Activated T-cell treated with anti-CD3 and anti-CD28 coated beads for 4 hours (primary cell): ENCODE results near the gene ZBED4.
"Not testable (repeated sequence)": the region's sequence is repeated elsewhere in the genome, so short reads cannot be mapped to it uniquely, and the experiment has no call there.

Source experiments
- DNase-seq: peaks from one replicate; pipeline ENCODE4 v3.0.0-alpha.2; 2020

The ZBED4 gene

DNA sequence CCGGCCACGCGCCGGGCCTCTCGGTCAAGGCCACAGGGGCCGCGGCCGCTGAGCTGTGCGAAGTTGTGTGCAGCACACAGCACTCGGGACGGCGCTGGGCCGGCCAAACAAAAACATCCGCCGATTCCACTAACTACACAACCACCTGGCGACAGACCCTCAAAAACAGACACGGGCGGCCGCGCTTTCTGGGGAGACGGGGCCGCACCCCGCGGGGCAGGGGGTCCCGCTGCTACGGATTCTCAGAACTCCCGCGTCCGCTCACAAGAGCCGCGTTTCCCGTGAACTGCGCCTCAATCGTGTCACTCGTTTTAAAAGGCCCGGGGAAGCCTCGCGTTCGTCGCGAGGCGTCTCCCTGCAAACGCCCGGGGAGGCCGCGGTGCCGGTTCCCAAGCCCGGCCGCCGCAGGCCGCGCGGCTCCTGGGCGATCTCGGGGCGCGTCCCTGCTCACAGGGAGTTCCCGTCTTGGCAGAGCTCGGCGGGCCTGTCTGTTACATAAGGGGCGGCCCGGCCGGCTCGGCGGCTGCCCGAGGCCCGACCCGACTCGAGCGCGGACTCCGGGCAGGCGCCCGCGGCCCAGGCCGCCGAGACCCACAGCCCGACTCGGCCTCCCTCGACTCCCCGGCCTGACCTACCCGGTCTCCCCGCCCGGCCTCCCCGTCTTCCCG is 26.9 kb upstream of the ZBED4 start:
- no peak for DNase-seq

DNA sequence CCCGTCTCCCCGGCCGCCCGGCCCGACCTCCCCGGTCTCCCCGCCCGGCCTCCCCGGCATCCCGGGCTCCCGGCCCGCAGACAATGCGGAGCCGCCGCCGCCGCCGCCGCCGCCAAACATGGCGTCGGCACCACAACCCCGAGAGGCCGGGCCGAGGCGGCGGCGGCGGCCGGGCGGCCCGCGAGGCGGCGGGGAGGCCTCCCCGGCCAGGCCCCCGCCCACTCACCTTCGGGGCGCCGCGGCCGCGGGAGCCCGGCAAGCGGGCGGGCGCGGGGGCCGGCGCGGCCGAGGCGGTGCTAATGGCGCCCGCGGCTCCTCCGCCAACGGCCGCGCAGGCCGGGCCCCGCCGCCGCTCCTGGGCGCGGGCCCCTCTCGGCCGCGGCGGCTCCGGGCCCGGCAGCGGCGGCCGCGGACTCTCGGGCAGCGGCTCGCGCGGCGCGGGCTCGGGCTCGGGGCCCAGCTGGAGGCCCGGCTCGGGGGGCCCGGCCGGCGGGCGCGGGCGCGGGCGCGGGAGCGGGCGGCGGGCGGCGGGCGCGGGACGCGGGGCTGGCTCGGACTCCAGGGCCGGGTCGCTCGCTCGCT is 26.3 kb upstream of the ZBED4 start:
- DNase-seq, result no peak

DNA sequence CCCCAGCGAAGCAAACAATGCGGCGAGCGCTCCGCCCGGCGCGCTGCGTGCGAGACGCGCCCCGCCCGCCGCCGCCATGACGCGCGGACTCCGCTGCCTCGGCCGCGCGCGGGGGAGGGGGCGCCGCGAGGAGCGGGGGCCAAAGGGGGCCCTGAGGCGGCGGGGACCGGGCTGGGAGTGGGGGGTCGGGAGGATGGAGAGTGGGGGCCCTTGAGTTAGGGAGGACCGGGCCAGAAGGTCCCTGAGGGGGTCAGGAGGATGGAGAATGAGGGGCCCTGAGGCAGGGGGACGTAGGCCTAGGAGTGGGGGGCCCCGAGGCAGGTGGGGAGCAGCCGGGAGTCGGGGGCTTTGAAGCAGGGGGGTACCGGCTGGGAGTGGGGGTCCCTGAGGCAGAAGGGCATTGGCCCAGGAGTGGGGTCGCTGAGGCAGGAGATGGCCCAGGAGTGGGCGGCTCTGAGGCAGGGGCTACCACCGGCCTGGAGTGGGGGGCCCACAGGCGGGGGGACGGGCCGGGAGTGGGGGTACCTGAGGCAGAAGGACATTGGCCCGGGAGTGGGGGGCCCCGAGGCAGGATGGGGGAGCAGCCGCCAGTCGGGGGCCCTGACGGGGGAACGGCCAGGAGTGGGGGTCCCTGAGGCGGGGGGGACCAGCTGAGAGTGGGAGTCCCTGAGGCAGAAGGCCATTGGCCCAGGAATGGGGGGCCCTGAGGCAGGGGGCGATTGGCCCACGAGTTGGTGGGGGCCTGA is 25.6 kb upstream of the ZBED4 start, which contains the start of gene BRD1:
TSS of gene BRD1 (minus strand) at position 21 of the 746 bp plus-strand sequence. CDS start 3,556 bp downstream, outside the sequence.
- DNase-seq, result peak; percentile 36

DNA sequence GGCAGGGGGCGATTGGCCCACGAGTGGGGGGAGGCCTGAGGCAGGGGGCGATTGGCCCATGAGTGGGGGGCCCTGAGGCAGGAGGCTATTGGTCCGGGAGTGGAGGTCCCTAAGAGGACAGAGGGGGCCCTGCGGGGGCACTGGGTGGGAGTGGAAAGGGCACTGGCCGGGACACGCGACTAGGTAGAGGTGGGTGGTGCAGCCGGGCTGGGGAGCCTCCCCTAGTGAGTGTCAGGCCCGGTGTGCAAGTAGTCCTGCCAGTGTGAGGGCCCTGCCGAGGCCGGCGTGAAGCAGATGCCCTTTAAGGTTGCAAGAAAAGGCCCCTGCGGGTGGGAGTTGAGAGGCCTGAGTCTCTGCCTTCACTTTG is 25.1 kb upstream of the ZBED4 start:
- DNase-seq, result no peak

DNA sequence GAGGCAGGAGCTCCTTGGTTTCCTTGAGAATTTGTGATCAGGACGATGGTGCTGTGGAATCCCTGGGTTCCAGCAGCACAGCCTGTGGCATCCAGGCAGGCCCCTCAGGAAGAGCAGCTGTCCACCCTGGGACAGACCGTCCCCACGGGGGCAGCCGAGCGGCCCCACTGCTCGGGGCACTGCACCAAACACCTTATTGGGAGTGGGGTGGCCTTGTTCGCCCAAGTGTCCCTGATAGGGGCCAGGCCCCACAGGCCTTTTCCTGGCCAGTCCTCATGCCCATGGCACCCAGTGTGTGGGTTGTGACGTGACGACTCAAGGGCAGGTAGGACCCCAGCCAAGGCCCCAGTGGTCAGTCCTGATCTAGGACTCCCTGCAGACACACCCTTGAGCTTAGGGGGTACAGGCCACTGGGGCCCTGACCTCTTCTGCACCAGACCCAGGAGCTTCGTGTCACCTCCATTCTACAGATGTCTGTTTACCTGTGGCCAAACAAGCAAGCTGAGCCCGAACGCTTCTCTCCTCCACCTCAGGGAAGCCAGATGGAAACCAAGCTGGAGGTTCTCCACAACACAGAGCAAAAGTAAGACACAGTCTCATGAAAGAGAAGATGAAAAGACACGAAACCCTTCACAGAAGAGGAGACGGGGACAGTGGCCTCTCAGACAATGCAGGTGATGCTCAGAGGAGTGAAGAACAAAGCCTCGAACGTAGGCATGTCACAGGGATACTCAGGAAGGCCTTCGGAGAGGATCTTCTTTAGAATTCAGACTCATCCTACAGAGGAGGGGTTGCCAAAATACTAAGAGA is 24.4 kb upstream of the ZBED4 start:
- no peak for DNase-seq

DNA sequence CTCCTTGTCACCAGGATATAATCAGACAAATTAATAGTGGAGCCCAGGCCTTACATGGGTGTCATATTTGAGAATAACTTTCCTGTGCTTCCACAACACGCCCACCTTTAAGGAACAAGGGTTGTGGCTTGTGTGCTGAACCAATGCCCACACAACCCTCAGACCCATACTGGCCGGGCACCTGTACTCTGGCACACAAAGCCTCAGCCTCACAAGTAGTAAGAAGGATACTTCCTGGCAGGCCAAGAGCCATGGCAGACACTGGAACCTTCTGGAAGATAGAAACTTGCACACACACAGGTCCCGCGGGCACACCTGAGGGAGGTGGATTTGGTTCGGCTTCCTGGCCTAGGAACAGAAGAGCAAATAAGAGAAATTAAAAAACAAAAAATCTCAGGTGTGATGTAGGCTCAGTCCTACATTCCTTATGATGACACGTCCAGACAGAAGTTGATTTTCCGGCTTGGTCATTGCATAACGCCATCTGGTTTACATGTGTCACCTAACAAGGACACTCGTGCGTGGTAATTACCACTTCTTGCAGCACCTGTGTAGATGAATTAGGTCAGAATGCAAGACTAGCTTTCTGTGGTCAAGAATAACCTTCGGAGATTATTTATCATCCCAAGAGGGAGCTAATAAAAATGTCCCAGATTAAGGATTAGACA is 20.2 kb upstream of the ZBED4 start:
- DNase-seq, result no peak

DNA sequence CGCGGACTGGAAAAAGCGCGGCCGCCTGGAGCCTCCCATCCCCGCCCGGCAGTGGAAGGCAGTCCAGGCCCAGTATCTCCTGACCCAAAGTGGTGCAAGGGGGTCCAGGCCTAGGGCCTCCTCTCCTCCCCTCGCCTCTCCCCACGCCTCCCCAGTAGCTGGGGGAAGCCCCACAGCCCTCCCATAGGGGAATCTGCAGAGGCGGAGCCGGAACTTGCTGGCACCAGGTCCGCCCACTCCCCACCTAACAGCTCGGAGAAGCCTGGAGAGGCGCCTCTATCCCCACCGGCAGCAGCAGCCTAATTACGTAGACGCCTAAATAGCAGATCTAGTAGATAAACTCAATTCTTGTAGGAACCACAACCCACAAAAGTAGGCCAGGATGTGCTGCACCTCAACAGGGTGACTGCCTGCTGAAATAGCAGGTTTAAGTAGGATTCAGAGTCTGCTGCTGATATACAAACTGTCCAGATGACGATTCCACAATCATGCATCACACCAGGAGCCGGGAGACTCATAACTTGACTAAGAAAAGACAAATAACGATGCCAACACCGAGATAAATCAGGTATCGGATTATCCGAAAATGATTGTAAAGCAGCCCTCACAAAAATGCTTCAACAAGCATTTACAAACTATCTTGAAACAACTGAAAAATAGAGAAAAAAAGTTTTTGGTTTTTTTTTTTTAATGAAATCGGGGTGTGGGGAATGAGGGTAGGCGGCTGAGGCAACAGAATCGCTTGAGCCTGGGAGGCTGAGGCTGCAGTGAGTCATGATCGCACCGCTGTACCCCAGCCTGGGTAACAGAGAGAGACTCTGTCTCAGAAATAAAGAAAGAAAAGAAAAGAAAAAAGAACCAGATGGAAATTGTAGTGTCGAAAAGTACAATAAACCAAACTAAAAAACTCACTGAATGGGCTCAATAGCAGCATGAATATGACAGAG is 14.6 kb upstream of the ZBED4 start:
- peak; percentile 81 for DNase-seq

DNA sequence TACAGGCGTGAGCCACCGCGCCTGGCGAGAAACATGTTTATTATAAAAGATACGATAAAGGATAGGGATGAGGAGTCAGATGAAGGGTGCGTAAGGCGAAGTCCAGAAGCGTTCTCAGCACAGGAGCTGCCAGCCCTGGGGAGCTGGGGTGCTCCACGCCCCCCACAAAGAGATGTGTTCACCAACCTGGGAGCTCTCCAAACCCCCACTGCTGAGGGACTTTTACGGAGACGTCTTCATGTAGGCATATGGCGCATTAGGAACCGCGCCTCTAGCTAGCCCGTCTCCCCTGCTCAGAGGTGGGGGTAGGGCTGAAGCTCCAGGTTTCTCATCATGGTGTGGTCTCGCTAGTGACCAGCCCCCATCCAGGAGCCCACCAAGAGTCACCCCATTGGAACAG is 8.4 kb upstream of the ZBED4 start:
- no peak for DNase-seq

DNA sequence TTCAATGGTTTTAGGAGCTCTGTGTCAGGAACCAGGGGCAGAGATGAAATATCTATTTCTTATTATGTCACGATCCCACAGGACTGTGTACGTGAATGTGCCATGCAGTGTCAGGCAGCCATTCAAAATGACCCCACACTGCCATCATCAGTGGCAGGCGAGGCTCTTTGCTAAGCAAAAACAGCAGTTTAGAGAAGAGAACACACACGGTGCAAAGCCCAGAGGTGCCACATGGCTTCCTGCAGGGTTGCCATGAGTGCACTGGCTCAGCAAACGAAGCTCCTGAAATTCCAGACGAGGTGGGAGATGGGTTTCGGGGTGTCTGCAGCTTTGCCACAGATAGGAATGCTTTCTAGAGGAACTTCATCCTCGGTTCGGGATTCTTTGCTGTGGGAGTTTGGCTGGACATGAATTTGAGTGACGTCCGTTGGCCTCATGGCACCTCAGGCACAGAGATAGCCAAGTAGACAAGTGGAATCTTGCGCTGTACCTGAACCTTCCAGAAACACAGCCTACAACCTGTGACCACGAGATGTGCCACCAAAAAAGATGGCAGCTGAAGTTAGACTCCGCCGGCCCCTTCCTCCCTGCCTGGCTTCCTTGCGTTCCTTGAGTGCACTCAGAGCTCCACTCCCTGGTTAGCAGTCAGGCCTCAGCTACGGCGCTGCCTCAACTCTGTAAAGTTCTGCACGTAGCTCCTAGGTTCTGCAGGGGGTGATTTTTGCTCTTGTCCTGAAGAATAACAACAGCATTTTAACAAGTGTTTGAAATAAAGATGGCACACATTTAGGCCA is 7.8 kb upstream of the ZBED4 start:
- DNase-seq, result no peak

DNA sequence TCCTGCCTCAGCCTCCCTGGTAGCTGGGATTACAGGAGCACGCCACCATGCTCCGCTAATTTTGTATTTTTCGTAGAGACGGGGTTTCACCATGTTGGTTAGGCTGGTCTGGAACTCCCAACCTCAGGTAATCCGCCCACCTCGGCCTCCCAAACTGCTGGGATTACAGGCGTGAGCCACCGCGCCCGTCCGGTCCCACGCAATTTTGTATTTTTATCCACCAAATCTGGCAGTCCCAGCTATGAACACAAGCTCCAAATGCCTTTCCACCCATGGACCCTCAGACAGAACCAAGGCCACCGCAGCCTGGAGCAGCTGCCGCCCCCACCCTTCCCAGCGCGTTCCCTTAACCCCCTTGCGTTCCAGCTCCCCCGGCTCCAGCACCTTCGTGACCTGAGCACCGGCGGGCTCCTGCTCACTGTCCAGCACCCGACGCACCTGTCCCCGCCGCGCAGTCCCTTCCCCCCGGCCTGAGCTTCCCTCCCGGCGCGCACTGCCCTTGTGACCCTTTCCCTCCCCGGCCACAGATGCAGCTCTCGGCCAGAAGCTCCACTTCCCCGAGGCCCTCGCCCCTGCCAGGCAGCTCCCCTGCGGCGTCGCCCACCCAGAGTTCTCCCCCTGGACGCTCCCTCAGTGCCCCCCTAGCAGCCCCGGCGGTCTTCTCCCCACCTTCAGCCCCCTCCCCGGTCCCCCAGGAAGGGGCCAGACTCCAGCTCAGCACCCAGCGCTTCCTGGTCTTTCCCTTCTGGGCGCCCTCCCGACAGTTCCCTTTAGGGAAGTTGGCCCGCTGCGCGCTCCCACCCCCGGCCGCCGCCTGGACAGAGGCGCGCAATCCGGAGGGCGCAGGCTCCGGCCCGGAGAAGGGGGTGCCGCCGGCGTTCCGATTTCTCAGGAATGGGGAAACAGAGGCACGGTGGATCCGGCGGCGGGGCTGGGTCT is 5.6 kb upstream of the ZBED4 start:
- no peak for DNase-seq

DNA sequence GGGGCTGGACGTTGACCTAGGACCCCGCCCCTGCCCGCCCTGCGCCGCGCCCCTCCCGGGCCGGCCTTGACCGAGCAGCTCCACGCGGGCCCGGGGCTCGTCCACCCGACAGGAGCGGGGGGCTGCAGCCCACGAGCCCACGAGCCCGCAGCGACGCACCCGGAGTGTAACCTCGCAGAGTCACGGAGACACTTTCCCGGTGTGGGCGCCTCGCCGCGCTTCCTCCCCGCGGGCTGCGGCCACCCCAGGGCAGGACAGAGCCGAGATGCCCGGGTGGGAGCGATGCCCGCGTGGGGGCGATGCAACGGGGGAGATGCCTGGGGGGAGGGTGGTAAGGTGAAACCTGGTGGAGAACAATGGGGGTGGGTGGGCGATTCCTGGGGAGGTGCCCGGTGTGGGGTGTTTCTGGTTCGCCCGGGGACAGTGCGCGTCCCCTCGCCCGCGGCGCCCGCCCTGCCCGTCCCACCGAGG is 4.9 kb upstream of the ZBED4 start:
- DNase-seq, result no peak

DNA sequence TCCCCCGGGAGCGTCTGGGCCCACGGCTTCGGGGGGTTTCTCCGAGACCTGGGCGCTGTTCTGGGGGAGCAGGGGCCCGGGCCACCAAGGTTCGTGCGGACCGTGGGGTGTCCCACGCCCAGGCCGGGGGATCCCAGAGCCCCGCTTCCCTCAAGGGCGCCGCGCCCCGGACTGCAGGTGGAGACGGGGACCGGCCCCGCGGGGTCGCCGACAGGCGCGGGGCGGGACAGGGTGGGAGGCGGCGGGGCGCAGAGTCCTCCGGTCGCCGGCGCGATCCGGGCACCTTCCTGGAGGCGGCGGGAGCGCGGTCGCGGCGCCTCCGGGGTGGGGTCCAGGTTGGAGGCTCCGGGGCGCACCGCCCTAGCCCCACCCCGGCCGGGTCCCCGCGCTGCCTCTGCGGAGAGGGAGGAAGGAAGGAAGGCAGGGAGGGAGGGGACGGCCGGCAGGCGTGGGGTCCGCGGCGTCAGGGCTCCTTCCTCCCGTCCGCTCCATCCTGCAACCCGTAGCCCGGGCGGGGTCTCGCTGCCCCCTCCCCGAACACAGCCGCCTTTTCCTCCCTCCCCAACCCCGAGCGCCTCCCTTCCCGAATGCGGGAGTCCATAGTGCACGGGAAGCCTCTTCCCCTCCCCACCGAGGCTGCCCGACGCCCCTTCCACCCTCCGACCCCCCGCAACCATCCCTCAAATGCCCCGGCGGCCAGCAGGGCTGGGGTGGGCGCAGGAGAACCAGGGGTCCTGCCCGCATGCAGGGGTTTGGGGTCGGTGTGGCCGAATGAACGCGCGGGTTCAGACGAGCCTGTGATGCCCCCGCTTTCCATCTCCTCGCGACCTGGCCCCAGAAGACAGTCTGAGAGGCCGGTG is 4.3 kb upstream of the ZBED4 start:
- DNase-seq, result no peak

DNA sequence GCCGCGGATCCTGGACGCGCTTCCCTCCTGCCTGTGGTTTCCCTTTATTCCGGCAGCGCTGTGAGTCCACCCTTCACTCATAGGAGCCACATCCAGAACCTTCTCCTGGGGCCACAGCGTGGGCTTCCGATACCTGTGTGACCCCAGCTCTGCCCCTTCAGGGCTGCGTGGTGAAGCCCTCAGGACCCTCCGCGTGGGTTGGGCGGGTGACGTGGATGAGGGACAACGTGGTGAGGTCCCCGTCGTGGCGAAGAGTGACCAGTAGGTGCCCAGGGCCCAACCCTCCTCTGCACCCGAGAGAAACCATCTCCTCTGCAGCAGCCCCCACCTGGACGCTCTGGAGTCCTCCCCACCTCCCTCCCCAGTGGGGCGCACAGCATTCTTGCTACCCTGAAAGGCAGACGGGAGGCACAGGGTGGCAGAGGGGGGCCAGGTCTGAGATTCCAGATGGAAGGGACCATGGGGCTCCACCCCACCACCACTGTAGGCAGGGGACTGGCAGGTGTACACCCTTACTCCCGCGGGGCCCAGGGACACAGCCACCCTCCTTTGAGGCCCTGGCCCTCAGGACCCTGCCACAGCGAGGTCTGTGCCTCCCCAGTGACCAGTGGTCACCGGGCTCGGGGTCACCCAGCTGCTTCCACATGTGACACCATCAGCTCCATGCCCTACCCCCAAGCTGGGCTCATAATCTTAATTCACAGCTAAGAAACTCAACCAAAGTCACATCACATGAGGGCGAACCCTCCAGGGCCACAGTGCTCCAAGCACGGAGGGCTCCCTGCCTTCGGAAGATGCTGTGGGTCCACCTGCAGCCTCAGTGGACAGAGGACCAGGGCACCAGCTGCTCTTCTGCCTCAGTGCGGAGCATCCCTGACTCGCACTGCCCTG is 3.4 kb upstream of the ZBED4 start:
- DNase-seq, result no peak

DNA sequence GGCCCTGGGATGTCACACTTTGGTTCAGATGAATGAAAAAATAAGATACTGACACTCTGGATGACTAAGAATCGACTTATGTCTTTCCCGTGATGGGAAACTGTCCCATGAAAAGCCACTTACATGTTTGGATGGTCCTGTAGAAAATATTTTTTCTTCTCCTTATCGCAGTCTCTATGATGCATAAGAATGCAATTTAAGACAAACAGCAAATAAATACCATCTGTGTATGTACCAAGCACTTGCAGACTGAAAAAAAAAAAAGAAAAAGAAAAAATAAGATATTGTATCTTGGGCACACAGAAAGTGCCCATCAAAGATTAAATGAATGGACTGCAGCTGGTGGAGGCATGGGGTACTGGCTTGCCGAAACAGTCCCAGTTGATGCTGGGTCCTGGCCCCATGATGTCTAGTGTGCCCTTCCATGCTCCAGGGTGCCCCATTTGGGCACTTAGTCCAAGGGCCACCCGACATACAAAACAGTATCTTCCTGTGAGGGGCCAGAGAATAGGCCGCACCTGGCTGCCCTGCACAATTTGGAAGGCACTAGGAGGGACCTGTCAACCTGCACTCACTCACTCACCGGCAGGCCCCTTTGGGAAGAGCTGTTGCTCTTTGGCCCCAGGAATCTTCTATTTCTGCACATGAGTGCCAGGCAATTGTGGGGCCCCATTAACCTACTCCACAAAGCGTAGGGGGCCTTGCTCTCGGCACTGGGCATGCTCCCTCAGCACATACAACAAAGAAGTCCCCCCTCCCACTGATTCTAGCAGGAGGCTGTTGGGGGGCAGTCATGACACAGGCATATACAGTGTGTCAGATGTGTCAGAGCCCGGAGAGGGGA is 2.5 kb upstream of the ZBED4 start:
- no peak for DNase-seq

DNA sequence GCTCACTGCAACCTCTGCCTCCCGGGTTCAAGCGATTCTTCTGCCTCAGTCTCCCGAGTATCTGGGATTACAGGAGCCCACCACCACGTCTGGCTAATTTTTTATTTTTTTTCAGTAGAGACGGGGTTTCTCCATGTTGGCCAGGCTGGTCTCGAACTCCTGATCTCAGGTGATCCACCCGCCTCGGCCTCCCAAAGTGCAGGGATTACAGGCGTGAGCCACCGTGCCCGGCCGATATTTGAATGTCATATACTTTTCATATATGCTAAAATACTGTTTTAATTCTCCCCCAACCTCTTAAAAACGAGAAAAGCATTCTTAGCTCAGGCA is 1.1 kb upstream of the ZBED4 start:
- not testable (repeated sequence) for DNase-seq

DNA sequence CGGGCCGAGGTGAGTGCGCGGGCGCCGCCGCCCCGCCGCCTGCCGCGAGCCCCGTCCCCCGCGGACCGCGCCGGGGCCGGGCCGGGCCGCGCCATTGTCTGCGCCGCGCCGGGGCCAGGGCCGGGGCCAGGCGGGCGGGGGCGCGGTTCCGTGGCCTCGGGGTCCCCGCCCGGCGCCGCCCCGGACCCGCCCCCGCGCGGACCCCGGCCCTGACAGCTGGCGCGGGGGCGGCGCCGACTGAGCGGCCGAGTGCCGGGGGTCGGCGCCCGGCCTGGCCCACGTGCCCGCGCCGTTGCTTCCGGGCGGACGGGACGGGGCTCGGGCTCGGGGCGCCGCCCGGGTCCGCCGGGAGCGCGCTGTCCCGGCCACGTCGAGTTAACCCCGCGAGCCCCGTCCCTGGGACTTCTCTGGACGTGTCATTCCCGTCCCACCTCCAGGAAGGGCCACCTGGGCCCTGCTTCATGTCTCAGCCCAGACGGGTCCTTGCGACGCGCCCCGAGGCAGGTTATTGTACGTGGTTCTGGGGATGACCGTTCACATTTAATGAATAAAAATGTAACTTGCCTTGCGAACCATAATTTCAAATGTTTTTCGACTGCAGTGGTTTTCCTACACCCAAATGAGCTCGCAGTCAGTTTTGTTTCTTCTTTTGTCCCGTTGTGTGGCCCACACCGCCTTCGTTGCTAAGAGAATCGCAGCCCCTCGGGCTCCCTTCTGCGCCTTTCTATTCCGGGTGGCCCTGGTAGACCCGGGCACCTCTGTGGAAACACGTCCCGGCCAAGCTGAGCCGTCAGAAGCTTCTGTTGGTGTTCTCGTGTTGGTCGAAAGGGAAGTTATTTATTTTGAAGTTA is 562 bp downstream of the ZBED4 start:
- no peak for DNase-seq
